Gastroesophageal sphincter (tissue), 3 donors: ENCODE results near the gene DCST1.

ENCODE experiments used
- POLR2A ChIP-seq, 2 donors: fragments of 450-650 bp; IDR thresholded peaks; one replicate each; pipeline ENCODE4 v1.6.1; 2017; ENCODE audit warnings: antibody characterized with exemption in 2 of 2, mild to moderate bottlenecking in 2 of 2, moderate library complexity in 1 of 2
- TF ChIP-seq, protein P1 (sequence below), 4 experiments: fragments of 200-600 bp in 2 of 4; fragments of 450-650 bp in 2 of 4; sonication (generic) in 1 of 4; IDR thresholded peaks; one replicate each; pipeline ENCODE4 v1.5.1; 2017 to 2019; ENCODE audit warnings: antibody characterized with exemption in 4 of 4, mild to moderate bottlenecking in 2 of 4, moderate library complexity in 2 of 4

DNA sequence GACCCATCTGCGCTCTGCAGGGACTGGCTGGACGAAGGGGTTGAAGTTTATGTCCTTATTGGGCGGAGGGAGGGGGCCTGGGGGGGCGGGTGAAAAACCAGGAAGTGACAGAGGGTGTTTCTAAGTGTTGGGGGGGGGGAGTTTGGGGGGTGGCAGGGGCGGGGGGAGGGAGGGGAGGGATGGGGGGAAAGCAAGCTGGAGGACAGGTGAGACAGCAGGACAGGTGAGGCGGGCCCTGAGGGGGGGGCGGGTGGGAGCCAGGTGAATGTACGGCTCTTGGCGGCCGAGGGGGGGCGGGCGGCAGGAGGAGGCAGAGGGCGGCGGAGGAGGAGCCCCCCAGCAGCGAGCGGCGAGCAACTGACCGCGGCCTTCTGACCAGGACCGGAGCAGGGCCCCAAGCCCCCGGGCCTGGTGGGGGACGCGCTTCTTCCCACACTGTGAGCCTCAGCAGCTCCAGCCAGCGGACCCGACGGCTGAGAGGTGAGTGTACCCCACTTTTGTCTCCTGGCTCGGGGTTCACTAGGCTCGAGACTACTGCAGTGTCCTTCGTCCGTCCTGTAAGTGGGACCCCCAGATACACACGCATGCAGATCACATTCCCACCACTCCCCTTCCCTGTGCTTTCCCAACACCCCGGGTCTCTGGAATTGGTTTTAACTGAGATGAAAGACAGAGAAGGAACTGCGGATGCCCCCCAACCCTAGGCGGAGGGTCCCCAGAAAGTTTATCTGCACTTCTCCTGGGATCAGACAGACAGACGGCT is 31.0 kb upstream of the DCST1 start, which contains the start of gene ZBTB7B:
- TF ChIP-seq, protein P1, sequence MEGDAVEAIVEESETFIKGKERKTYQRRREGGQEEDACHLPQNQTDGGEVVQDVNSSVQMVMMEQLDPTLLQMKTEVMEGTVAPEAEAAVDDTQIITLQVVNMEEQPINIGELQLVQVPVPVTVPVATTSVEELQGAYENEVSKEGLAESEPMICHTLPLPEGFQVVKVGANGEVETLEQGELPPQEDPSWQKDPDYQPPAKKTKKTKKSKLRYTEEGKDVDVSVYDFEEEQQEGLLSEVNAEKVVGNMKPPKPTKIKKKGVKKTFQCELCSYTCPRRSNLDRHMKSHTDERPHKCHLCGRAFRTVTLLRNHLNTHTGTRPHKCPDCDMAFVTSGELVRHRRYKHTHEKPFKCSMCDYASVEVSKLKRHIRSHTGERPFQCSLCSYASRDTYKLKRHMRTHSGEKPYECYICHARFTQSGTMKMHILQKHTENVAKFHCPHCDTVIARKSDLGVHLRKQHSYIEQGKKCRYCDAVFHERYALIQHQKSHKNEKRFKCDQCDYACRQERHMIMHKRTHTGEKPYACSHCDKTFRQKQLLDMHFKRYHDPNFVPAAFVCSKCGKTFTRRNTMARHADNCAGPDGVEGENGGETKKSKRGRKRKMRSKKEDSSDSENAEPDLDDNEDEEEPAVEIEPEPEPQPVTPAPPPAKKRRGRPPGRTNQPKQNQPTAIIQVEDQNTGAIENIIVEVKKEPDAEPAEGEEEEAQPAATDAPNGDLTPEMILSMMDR (IDR thresholded peaks at IDR 0.05), result peak in 2 of 4 experiments; percentile 18 to 21
- peak in 1 of 2 donors; percentile 20 for TF ChIP-seq POLR2A (IDR thresholded peaks at IDR 0.05)
